IMR-90 (cell line): Measurements from ENCODE around the gene HCRTR1. TPM values are rescaled to one million over a fixed set of nuclear protein-coding genes. Genes with fewer than 3 reads are reported as not detected.

ENCODE experiments used
- ATAC-seq: fragments of 200-7000 bp; cut with Tn5 transposase; 2 replicates; pipeline ENCODE4 v1.9.1; 2020; ENCODE audit warnings: low read depth, mild to moderate bottlenecking, moderate library complexity
- BruUV-seq: library from RNA; stranded (reverse); fragments of 400-500 nt; replicated peaks from 2 replicates; lab custom pipeline; 2021; lab: Mats Ljungman, UMichigan
- CTCF ChIA-PET: fragments of 300-600 bp; formaldehyde crosslinking; extraction: SDS; loops from one replicate; lab custom pipeline; 2021; ENCODE audit warnings: antibody characterized with exemption; lab: Yijun Ruan, JAX
- POLR2A ChIA-PET: fragments of 300-600 bp; sonication (Branson Sonifier 250); formaldehyde crosslinking; loops from one replicate; lab custom pipeline; 2022; ENCODE audit warnings: antibody characterized with exemption; ENCODE audit not compliant: unreplicated experiment; lab: Charles Lee
- DNase-seq: peaks from one replicate; pipeline ENCODE4 v3.0.0; 2013
- H2AFZ ChIP-seq: replicated peaks from 2 replicates; pipeline ENCODE3; 2013; ENCODE audit warnings: low read length, mild to moderate bottlenecking; ENCODE audit not compliant: poor library complexity
- H2AK5ac ChIP-seq: 2 replicates; pipeline ENCODE4 v1.6.1; 2013; ENCODE audit warnings: low read depth, low read length, inconsistent platforms
- H2AK9ac ChIP-seq: replicated peaks from 2 replicates; pipeline ENCODE3; 2013; ENCODE audit warnings: mild to moderate bottlenecking, low read depth, low read length, moderate library complexity; ENCODE audit not compliant: poor library complexity
- H2BK120ac ChIP-seq: 2 replicates; pipeline ENCODE4 v1.6.1; 2013; ENCODE audit warnings: low read depth, low read length, inconsistent platforms
- H2BK15ac ChIP-seq: 3 replicates; pipeline ENCODE4 v1.6.1; 2013; ENCODE audit warnings: low read depth, low read length, inconsistent platforms
- H2BK20ac ChIP-seq: 2 replicates; pipeline ENCODE4 v1.6.1; 2013; ENCODE audit warnings: low read depth, mild to moderate bottlenecking, inconsistent platforms, low read length, moderate library complexity
- H2BK5ac ChIP-seq: 2 replicates; pipeline ENCODE4 v1.6.1; 2013; ENCODE audit warnings: mild to moderate bottlenecking, low read depth, low read length, inconsistent platforms; ENCODE audit not compliant: poor library complexity, severe bottlenecking
- H3K14ac ChIP-seq: replicated peaks from 2 replicates; pipeline ENCODE4 v1.6.1; 2013; ENCODE audit warnings: low read depth, low read length, inconsistent platforms
- H3K18ac ChIP-seq: 2 replicates; pipeline ENCODE4 v1.6.1; 2013; ENCODE audit warnings: low read depth, low read length, control low read depth
- H3K23ac ChIP-seq: 2 replicates; pipeline ENCODE4 v1.6.1; 2013; ENCODE audit warnings: low read depth, low read length, inconsistent platforms
- H3K27ac ChIP-seq: 2 replicates; pipeline ENCODE4 v1.5.1; 2013; ENCODE audit warnings: mild to moderate bottlenecking, control low read depth, low read length; ENCODE audit not compliant: insufficient read depth
- H3K27me3 ChIP-seq: 2 replicates; pipeline ENCODE4 v1.6.1; 2013; ENCODE audit warnings: low read length; ENCODE audit not compliant: control insufficient read depth, insufficient read depth
- H3K36me3 ChIP-seq: 2 replicates; pipeline ENCODE4 v1.6.1; 2013; ENCODE audit warnings: low read length, mixed read lengths; ENCODE audit not compliant: control insufficient read depth, insufficient read depth
- H3K4ac ChIP-seq: 2 replicates; pipeline ENCODE4 v1.6.1; 2013; ENCODE audit warnings: low read depth, low read length, inconsistent platforms
- H3K4me1 ChIP-seq: 2 replicates; pipeline ENCODE4 v1.6.1; 2013; ENCODE audit warnings: low read length, mixed read lengths; ENCODE audit not compliant: control insufficient read depth, insufficient read depth
- H3K4me2 ChIP-seq: 2 replicates; pipeline ENCODE4 v1.6.1; 2013; ENCODE audit warnings: low read depth, mild to moderate bottlenecking, control low read depth, low read length, moderate library complexity
- H3K4me3 ChIP-seq: 2 replicates; pipeline ENCODE4 v1.5.1; 2013; ENCODE audit warnings: low read depth, mild to moderate bottlenecking, control low read depth, low read length, moderate library complexity; ENCODE audit not compliant: insufficient read depth
- H3K56ac ChIP-seq: 2 replicates; pipeline ENCODE4 v1.6.1; 2013; ENCODE audit warnings: low read length, inconsistent platforms; ENCODE audit not compliant: insufficient read depth; ENCODE audit errors: extremely low read depth
- H3K79me1 ChIP-seq, 2 experiments: 2 replicates each; pipeline ENCODE4 v1.6.1; 2013; ENCODE audit warnings: low read length in 2 of 2, inconsistent platforms in 1 of 2, low read depth in 1 of 2
- H3K9ac ChIP-seq: 2 replicates; pipeline ENCODE4 v1.6.1; 2013; ENCODE audit warnings: low read depth, low read length, control low read depth
- H3K9me1 ChIP-seq: 2 replicates; pipeline ENCODE4 v1.6.1; 2013; ENCODE audit warnings: low read length, inconsistent platforms; ENCODE audit not compliant: insufficient read depth
- H3K9me3 ChIP-seq: 2 replicates; pipeline ENCODE4 v1.6.1; 2013; ENCODE audit warnings: low read length; ENCODE audit not compliant: control insufficient read depth, insufficient read depth
- H4K20me1 ChIP-seq: 2 replicates; pipeline ENCODE4 v1.6.1; 2013; ENCODE audit warnings: low read length, inconsistent platforms; ENCODE audit not compliant: insufficient read depth
- H4K5ac ChIP-seq: 2 replicates; pipeline ENCODE4 v1.6.1; 2013; ENCODE audit warnings: mild to moderate bottlenecking, low read depth, low read length, control low read depth
- H4K8ac ChIP-seq, 2 experiments: 2 replicates each; pipeline ENCODE4 v1.6.1; 2013; ENCODE audit warnings: low read depth in 2 of 2, low read length in 2 of 2, control low read depth in 1 of 2, inconsistent platforms in 1 of 2
- H4K91ac ChIP-seq: 2 replicates; pipeline ENCODE4 v1.6.1; 2013; ENCODE audit warnings: low read depth, low read length, inconsistent platforms; ENCODE audit not compliant: insufficient read depth
- CEBPB ChIP-seq: IDR thresholded peaks from 2 replicates; pipeline ENCODE4 v1.6.1; 2012; ENCODE audit warnings: low read depth, low read length, improper control_type of control experiment
- MXI1 ChIP-seq: IDR thresholded peaks from 2 replicates; pipeline ENCODE4 v1.6.1; 2012; ENCODE audit warnings: low read depth, mild to moderate bottlenecking, low read length, moderate library complexity, borderline replicate concordance
- RFX5 ChIP-seq: IDR thresholded peaks from 2 replicates; pipeline ENCODE4 v1.8.0; 2012; ENCODE audit warnings: low read depth, mild to moderate bottlenecking, low read length, moderate library complexity
- WGBS, 2 experiments: methylation state at CpG; one replicate each; pipeline versions ENCODE4 v1.1.5 to v1.1.7; 2013; ENCODE audit warnings: missing lambda C conversion rate in 2 of 2; ENCODE audit not compliant: insufficient read length in 1 of 2; ENCODE audit errors: extremely low coverage in 2 of 2; 5-methylcytosine and 5-hydroxymethylcytosine counted together
- dilution Hi-C: fragments of 300-500 bp; cut with HindIII; formaldehyde crosslinking; loops from one replicate; pipeline ENCODE4 v1.14.3; 2018; ENCODE audit warnings: low sequenced_read_pairs; ENCODE audit not compliant: unreplicated experiment
- in situ Hi-C: fragments of 300-500 bp; cut with MboI; formaldehyde crosslinking; loops from 3 replicates; pipeline ENCODE4 v1.14.3; 2019; ENCODE audit warnings: low sequenced_read_pairs, inconsistent platforms, mixed read lengths
- intact Hi-C: fragments of 100-400 bp; cut with micrococcal nuclease; formaldehyde crosslinking; loops from 2 replicates; pipeline ENCODE4 v1.10.0; 2022
- polyA plus RNA-seq, 3 experiments: library from polyadenylated mRNA; depleted of rRNA; stranded (reverse); fragments of >200 nt; gene quantifications; 2 replicates each; pipeline ENCODE4 v1.2.3, GENCODE V29; 2012; ENCODE audit warnings: low replicate concordance in 1 of 3
- total RNA-seq: library from RNA; depleted of rRNA; stranded (reverse); fragments of >200 nt; gene quantifications from 2 replicates; pipeline ENCODE4 v1.2.3, GENCODE V29; 2012

Gene HCRTR1
- total and polyA plus RNA-seq, 2 of the 4 experiments (the other 2 are of a cell fraction) = not detected

DNA sequence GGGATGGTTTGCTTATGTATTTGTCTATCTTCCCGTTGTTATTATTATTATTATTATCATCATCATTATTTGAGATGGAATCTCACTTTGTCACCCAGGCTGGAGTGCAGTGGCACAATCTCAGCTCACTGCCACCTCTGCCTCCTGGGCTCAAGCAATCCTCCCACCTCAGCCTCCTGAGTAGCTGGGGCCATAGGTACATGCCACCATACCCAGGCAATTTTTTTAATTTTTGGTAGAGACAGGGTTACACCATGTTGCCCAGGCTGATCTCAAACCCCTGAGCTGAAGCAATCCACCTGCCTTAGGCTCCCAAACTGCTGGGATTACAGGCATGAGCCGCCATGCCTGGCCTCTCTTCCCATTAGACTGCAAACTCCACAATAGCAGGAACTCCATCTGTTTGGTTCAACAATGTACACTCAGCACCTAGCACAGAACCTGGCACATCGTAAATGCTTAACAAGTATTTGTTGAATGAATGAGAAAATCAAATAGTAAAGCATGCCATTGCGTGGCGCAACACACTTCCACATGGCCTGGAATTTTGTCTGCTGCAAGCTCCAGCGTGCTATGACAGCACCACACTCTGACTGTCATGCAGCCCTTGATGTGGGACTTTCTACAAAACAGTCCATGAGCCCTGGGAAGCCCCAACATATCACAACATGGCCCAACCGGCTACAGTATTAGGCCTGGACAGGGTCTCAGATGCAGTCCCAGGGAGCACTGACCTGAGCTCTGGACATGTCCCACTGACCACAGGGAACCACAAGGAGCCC is 45.0 kb upstream of the HCRTR1 start:
- Histone ChIP-seq H3K4me1 (peaks cover 14% of the 10 kb centered on the region), H3K56ac (no peak overlapping the region), H3K4me2 (no peak overlapping the region), H2AFZ (peak overlapping the region; percentile 35), H4K91ac (0 out of 2 replicates have a peak overlapping the region, but pooled peaks have one; percentile 61), H3K4me3 (no peak overlapping the region), H3K9ac (no peak overlapping the region), H3K14ac (peak overlapping the region; percentile 77; the same call in 1 of the 2 replicates), H4K8ac (no peak overlapping the region), H2BK20ac (peak overlapping the region; percentile 57; the same call in 1 of the 2 replicates), H2AK5ac (peak overlapping the region; percentile 83; the same call in 1 of the 2 replicates), H2BK15ac (0 out of 3 replicates have a peak overlapping the region, but pooled peaks have one; percentile 44), H3K27ac (no peak overlapping the region), H3K27me3 (no peaks in the 10 kb centered on the region), H2AK9ac (peak overlapping the region; percentile 30), H3K4ac (peak overlapping the region; percentile 72), H2BK5ac (no peak overlapping the region), H3K23ac (0 out of 2 replicates have a peak overlapping the region, but pooled peaks have one; percentile 45), H3K36me3 (no peaks in the 10 kb centered on the region), H2BK120ac (peak overlapping the region; percentile 67; the same call in 1 of the 2 replicates), H3K79me1 (no peaks in the 10 kb centered on the region), H3K18ac (no peak overlapping the region; the same call in 1 of the 2 replicates), H4K20me1 (peaks cover 5% of the 10 kb centered on the region), H3K9me3 (no peaks in the 10 kb centered on the region), H3K9me1 (peaks cover 11% of the 10 kb centered on the region), H4K5ac (no peak overlapping the region)
- ChIA-PET CTCF (no interaction called here), POLR2A (no interaction called here)
- in situ Hi-C loops (no loop called here), intact Hi-C loops (no loop called here), dilution Hi-C loops (no loop called here)
- WGBS, 2 experiments = 100% methylated on average over 2 of the region's 7 CpGs; no CpG with 5 or more reads in 1 of the 2 experiments
- TF ChIP-seq CEBPB = peak; percentile 89
- peak; percentile 90 for TF ChIP-seq MXI1
- no peak for TF ChIP-seq RFX5
- DNase-seq (peak; percentile 50), ATAC-seq (no peak)
- BruUV-seq = no TSS peak
